ENCODE results near the gene CNTNAP3. TPM values are rescaled to one million over a fixed set of nuclear protein-coding genes. Genes with fewer than 3 reads are reported as not detected.
"Not testable (repeated sequence)": the region's sequence is repeated elsewhere in the genome, so short reads cannot be mapped to it uniquely, and the experiment has no call there.

CNTNAP3 gene
- total and polyA plus RNA-seq, 10 of the 15 experiments (the other 5 are each of a cell fraction or from before 2014, with no cell fraction given): 0.04 to 0.13 (median 0.06) TPM; not detected in 7

DNA sequence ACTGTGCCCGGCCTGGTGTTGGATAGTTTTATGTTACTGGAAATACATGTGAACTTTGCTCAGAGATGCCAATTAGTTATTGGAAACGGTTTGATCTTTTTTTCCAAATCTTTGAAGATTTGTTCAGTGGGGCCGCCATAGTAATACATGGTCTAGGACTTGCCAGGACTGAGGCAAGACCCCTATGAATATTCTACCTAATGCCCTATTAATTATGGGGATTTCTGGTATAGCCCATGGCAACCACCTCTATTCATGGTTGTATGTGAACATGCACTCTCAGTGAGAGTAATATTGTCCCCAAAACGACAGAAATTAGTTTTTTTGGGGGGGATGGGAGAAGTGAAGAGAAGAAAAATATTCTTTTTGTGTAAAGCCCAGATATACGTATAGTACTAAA lies 220.3 kb downstream of the CNTNAP3 start:
- CTCF ChIA-PET; H3K4me3 ChIP-seq; H3K36me3 ChIP-seq (ENCODE audit: control insufficient read depth in 2 of 2, insufficient read depth in 2 of 2, low read length in 1 of 2); RAD21 ChIA-PET (ENCODE audit: unreplicated experiment); in situ Hi-C loops (cut with MboI); FAIRE-seq; H3K27me3 ChIP-seq (replicated peaks in 1 of 2; ENCODE audit: control insufficient read depth in 2 of 2, insufficient read depth in 2 of 2, low read length in 1 of 2); H3K9ac ChIP-seq (ENCODE audit: control insufficient read depth, insufficient read depth, low read length); H3K9me3 ChIP-seq (replicated peaks; ENCODE audit: control insufficient read depth, insufficient read depth, low read length); H3K4me2 ChIP-seq (ENCODE audit: control insufficient read depth, insufficient read depth); POLR2A ChIA-PET; H4K20me1 ChIP-seq (ENCODE audit: control insufficient read depth, insufficient read depth); intact Hi-C loops (cut with micrococcal nuclease; ENCODE audit: unreplicated experiment); DNase-seq (ENCODE audit: low read depth, low spot score); H3K27ac ChIP-seq (ENCODE audit: control insufficient read depth, insufficient read depth); BruUV-seq (replicated peaks); SMC1A ChIA-PET (ENCODE audit: uncharacterized antibody, unreplicated experiment); ATAC-seq; H2AFZ ChIP-seq (ENCODE audit: control insufficient read depth, low read depth, low read length); H3K79me2 ChIP-seq (ENCODE audit: control insufficient read depth, insufficient read depth, low read length); H3K4me1 ChIP-seq (ENCODE audit: control insufficient read depth, insufficient read depth, low read length): not testable (repeated sequence)
- 33% methylated on average over 5 of the region's 5 CpGs for whole genome bisulfite sequencing (ENCODE audit: insufficient coverage, insufficient replicate concordance, low lambda C conversion rate, missing lambda C conversion rate)

DNA sequence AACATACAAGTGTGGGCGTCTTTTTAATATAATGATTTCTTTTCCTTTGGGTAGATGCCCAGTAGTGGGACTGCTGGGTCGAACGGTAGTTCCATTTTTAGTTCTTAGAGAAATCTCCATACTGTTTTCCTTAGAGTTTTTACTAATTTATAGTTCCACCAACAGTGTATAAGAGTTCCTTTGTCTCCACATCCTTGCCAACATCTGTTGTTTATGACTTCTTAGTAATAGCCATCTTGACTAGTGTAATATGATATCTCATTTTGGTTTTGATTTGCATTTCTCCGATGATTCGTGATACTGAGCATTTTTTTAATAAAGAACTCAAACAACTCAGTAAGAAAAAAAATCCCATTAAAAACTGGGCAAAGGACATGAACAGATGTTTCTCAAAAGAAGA lies 225.0 kb downstream of the CNTNAP3 start:
- ATAC-seq; in situ Hi-C loops (cut with MboI); H3K27ac ChIP-seq (ENCODE audit: control insufficient read depth, insufficient read depth); H3K27me3 ChIP-seq (replicated peaks in 1 of 2; ENCODE audit: control insufficient read depth in 2 of 2, insufficient read depth in 2 of 2, low read length in 1 of 2); RAD21 ChIA-PET (ENCODE audit: unreplicated experiment); intact Hi-C loops (cut with micrococcal nuclease; ENCODE audit: unreplicated experiment); H3K9me3 ChIP-seq (replicated peaks; ENCODE audit: control insufficient read depth, insufficient read depth, low read length); H3K79me2 ChIP-seq (ENCODE audit: control insufficient read depth, insufficient read depth, low read length); DNase-seq (ENCODE audit: low read depth, low spot score); H3K4me3 ChIP-seq; BruUV-seq (replicated peaks); CTCF ChIA-PET; H3K9ac ChIP-seq (ENCODE audit: control insufficient read depth, insufficient read depth, low read length); H2AFZ ChIP-seq (ENCODE audit: control insufficient read depth, low read depth, low read length); SMC1A ChIA-PET (ENCODE audit: uncharacterized antibody, unreplicated experiment); FAIRE-seq; H3K4me1 ChIP-seq (ENCODE audit: control insufficient read depth, insufficient read depth, low read length); H4K20me1 ChIP-seq (ENCODE audit: control insufficient read depth, insufficient read depth); H3K36me3 ChIP-seq (ENCODE audit: control insufficient read depth in 2 of 2, insufficient read depth in 2 of 2, low read length in 1 of 2); H3K4me2 ChIP-seq (ENCODE audit: control insufficient read depth, insufficient read depth); POLR2A ChIA-PET: not testable (repeated sequence)
- WGBS (ENCODE audit: insufficient coverage, insufficient replicate concordance, low lambda C conversion rate, missing lambda C conversion rate): 24% methylated on average over 5 of the region's 5 CpGs

DNA sequence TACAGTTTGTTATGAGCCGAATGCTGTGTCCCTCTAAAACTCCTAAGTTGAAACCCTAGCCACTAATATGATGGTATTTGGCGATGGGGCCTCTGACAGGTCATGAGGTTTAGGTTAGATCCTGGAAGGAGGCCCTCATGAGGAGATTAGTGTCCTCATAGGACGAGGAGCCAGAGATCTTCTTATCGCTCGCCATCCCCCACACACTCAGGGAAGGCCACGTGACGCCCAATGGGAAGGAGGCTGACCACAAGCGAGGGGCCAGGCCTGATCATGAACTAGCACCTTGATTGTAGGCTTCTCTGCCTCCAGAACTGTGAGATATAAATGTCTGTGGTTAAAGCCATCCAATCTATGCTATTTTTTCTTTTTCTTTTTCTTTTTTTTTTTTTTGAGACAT lies 233.5 kb downstream of the CNTNAP3 start:
- DNase-seq (ENCODE audit: low read depth, low spot score); H4K20me1 ChIP-seq (ENCODE audit: control insufficient read depth, insufficient read depth); H3K4me1 ChIP-seq (ENCODE audit: control insufficient read depth, insufficient read depth, low read length); FAIRE-seq; H2AFZ ChIP-seq (ENCODE audit: control insufficient read depth, low read depth, low read length); H3K4me2 ChIP-seq (ENCODE audit: control insufficient read depth, insufficient read depth); H3K27me3 ChIP-seq (replicated peaks in 1 of 2; ENCODE audit: control insufficient read depth in 2 of 2, insufficient read depth in 2 of 2, low read length in 1 of 2); H3K9ac ChIP-seq (ENCODE audit: control insufficient read depth, insufficient read depth, low read length); POLR2A ChIA-PET; RAD21 ChIA-PET (ENCODE audit: unreplicated experiment); H3K27ac ChIP-seq (ENCODE audit: control insufficient read depth, insufficient read depth); H3K9me3 ChIP-seq (replicated peaks; ENCODE audit: control insufficient read depth, insufficient read depth, low read length); intact Hi-C loops (cut with micrococcal nuclease; ENCODE audit: unreplicated experiment); BruUV-seq (replicated peaks); H3K4me3 ChIP-seq; CTCF ChIA-PET; ATAC-seq; SMC1A ChIA-PET (ENCODE audit: uncharacterized antibody, unreplicated experiment); in situ Hi-C loops (cut with MboI); H3K79me2 ChIP-seq (ENCODE audit: control insufficient read depth, insufficient read depth, low read length); H3K36me3 ChIP-seq (ENCODE audit: control insufficient read depth in 2 of 2, insufficient read depth in 2 of 2, low read length in 1 of 2): not testable (repeated sequence)
- 19% methylated on average over 8 of the region's 8 CpGs for WGBS (ENCODE audit: insufficient coverage, insufficient replicate concordance, low lambda C conversion rate, missing lambda C conversion rate)

DNA sequence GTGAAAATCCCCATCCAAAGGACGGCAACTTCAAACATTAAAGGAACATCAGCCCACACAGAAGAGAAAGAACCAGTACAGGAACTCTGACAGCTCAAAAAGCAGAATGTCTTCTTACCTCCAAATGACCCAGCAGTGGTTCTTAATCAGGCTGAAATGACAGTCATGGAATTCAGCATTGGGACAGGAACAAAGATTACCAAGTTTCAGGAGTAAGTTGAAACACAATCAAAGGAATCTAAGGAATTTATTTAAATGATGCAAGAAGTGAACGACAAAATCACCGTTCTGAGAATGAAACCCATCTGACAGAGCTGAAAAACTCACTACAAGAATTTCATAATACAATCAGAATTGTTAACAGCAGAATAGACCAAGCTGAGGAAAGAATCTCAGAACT lies 241.1 kb downstream of the CNTNAP3 start:
- H2AFZ ChIP-seq (ENCODE audit: control insufficient read depth, low read depth, low read length); SMC1A ChIA-PET (ENCODE audit: uncharacterized antibody, unreplicated experiment); H3K27ac ChIP-seq (ENCODE audit: control insufficient read depth, insufficient read depth); H3K9me3 ChIP-seq (replicated peaks; ENCODE audit: control insufficient read depth, insufficient read depth, low read length); BruUV-seq (replicated peaks); H3K4me2 ChIP-seq (ENCODE audit: control insufficient read depth, insufficient read depth); H3K27me3 ChIP-seq (replicated peaks in 1 of 2; ENCODE audit: control insufficient read depth in 2 of 2, insufficient read depth in 2 of 2, low read length in 1 of 2); FAIRE-seq; H3K4me1 ChIP-seq (ENCODE audit: control insufficient read depth, insufficient read depth, low read length); ATAC-seq; intact Hi-C loops (cut with micrococcal nuclease; ENCODE audit: unreplicated experiment); H4K20me1 ChIP-seq (ENCODE audit: control insufficient read depth, insufficient read depth); RAD21 ChIA-PET (ENCODE audit: unreplicated experiment); H3K4me3 ChIP-seq; H3K9ac ChIP-seq (ENCODE audit: control insufficient read depth, insufficient read depth, low read length); POLR2A ChIA-PET; CTCF ChIA-PET; H3K79me2 ChIP-seq (ENCODE audit: control insufficient read depth, insufficient read depth, low read length); H3K36me3 ChIP-seq (ENCODE audit: control insufficient read depth in 2 of 2, insufficient read depth in 2 of 2, low read length in 1 of 2); in situ Hi-C loops (cut with MboI); DNase-seq (ENCODE audit: low read depth, low spot score): not testable (repeated sequence)
- 4% methylated on average over 3 of the region's 3 CpGs for WGBS (ENCODE audit: insufficient coverage, insufficient replicate concordance, low lambda C conversion rate, missing lambda C conversion rate)
